ENCODE data around the gene DNAJC1. TPM values are rescaled to one million over a fixed set of nuclear protein-coding genes. Genes with fewer than 3 reads are reported as not detected.

DNAJC1 gene
- total and polyA plus RNA-seq, 2 donors (not counting 3 experiments of a cell fraction or from before 2014, with no cell fraction given) = 11.2 to 19.7 TPM

DNA sequence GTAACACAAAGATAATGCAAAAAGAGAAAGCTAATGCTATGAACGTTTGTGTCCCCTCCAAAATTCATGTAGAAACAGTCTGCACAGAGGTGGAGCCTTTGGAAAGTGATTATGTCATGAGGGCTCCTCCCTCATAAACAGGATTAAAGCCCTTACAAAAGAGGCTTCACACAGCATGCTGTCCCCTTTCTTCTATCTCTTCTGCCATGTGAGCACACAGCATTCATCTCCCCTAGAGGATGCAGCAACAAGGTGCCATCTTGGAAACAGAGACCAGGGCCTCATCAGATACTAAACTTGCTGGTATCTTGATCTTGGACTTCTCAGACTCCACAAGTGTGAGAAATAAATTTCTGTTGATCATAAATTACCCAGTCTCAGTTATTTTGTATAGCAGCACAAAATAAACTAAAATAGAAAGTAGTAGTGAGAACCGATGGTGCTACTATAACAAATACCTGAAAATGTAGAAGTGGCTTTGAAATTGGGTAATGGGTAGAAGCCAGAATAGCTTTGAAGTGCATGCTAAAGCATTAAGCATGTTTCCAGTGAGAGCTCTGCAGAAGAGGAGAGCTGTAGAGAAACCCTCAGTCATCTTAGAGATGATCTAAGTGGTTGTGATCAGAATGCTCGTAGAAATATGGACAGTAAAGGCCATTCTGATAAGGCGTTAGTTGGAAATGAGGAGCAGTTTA lies 108.7 kb downstream of the DNAJC1 start:
- H3K27ac ChIP-seq (ENCODE audit: insufficient read depth, low read depth, low read length) = no peak overlapping the region

More for the DNA sequence above, 108.7 kb downstream of the DNAJC1 start:
- Histone ChIP-seq H3K4me2 (ENCODE audit: insufficient read depth, low read length) (no peak overlapping the region), H3K4me1 (ENCODE audit: control insufficient read depth, extremely low read depth, insufficient read depth, low read length) (no peaks in the 10 kb centered on the region), H3K9me1 (replicated peaks; ENCODE audit: control insufficient read depth, extremely low read depth, insufficient read depth, low read length) (no peaks in the 10 kb centered on the region), H3K9ac (replicated peaks; ENCODE audit: extremely low read depth, insufficient read depth, low read length) (no peak overlapping the region), H2AFZ (ENCODE audit: low read depth, low read length) (no peak overlapping the region), H3K36me3 (ENCODE audit: control insufficient read depth in 2 of 2, extremely low read depth in 1 of 2, insufficient read depth in 2 of 2, low read length in 2 of 2) (no peaks in the 10 kb centered on the region), H3K79me2 (ENCODE audit: control insufficient read depth, insufficient read depth, low read length) (no peaks in the 10 kb centered on the region), H3K9me3 (replicated peaks; ENCODE audit: control insufficient read depth, insufficient read depth, low read length) (no peaks in the 10 kb centered on the region), H3K4me3 (replicated peaks in 1 of 3; ENCODE audit: insufficient read depth in 1 of 3, low read depth in 1 of 3, low read length in 3 of 3) (no peak overlapping the region), H4K20me1 (replicated peaks; ENCODE audit: control insufficient read depth, extremely low read depth, insufficient read depth, low read length) (no peaks in the 10 kb centered on the region), H3K27me3 (ENCODE audit: control insufficient read depth in 2 of 2, insufficient read depth in 2 of 2, low read length in 2 of 2) (no peaks in the 10 kb centered on the region)
- dilution Hi-C loops (cut with MboI; ENCODE audit: extremely low pct_ligation_motif_present, low sequenced_read_pairs) (no loop called here), intact Hi-C loops (cut with micrococcal nuclease) (no loop called here)
- no peak for TF ChIP-seq POLR2A (IDR thresholded peaks at IDR 0.05; ENCODE audit: low read depth, low read length)
- TF ChIP-seq, protein P1, sequence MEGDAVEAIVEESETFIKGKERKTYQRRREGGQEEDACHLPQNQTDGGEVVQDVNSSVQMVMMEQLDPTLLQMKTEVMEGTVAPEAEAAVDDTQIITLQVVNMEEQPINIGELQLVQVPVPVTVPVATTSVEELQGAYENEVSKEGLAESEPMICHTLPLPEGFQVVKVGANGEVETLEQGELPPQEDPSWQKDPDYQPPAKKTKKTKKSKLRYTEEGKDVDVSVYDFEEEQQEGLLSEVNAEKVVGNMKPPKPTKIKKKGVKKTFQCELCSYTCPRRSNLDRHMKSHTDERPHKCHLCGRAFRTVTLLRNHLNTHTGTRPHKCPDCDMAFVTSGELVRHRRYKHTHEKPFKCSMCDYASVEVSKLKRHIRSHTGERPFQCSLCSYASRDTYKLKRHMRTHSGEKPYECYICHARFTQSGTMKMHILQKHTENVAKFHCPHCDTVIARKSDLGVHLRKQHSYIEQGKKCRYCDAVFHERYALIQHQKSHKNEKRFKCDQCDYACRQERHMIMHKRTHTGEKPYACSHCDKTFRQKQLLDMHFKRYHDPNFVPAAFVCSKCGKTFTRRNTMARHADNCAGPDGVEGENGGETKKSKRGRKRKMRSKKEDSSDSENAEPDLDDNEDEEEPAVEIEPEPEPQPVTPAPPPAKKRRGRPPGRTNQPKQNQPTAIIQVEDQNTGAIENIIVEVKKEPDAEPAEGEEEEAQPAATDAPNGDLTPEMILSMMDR (IDR thresholded peaks at IDR 0.05; ENCODE audit: extremely low read depth in 1 of 2, insufficient read depth in 1 of 2, low read depth in 1 of 2, low read length in 2 of 2) = no peak
- no peak for TF ChIP-seq POLR2AphosphoS5 (IDR thresholded peaks at IDR 0.05; ENCODE audit: insufficient read depth, low read depth, low read length)
- TF ChIP-seq JUN (IDR thresholded peaks at IDR 0.05; ENCODE audit: borderline replicate concordance, insufficient read depth, insufficient read length, low read depth) = no peak
- TF ChIP-seq GATA2 (IDR thresholded peaks at IDR 0.05; ENCODE audit: insufficient read depth, insufficient read length, low read depth, low read length) = no peak
- TF ChIP-seq EZH2 (IDR thresholded peaks at IDR 0.05; ENCODE audit: borderline replicate concordance, low read depth, low read length, severe bottlenecking) = no peak
- TF ChIP-seq FOS (IDR thresholded peaks at IDR 0.05; ENCODE audit: borderline replicate concordance, insufficient read depth, low read length) = no peak
- no peak for TF ChIP-seq MYC (IDR thresholded peaks at IDR 0.05; ENCODE audit: low read depth, low read length)
- TF ChIP-seq MAX (IDR thresholded peaks at IDR 0.05; ENCODE audit: insufficient read depth, insufficient read length) = no peak
- ChIA-PET POLR2A (no interaction called here), CTCF (no interaction called here)
- DNase-seq (ENCODE audit: low read depth, low spot score) (no peak), FAIRE-seq (no peak)
- no TSS peak for BruUV-seq (replicated peaks)

All from endothelial cell of umbilical vein (primary cell).